ENCODE results near the gene DLG2. TPM values are rescaled to one million over a fixed set of nuclear protein-coding genes. Genes with fewer than 3 reads are reported as not detected.

Gene DLG2
- total and polyA plus RNA-seq, 2 of the 8 experiments (the other 6 are each of a cell fraction or from before 2014, with no cell fraction given) = 1.7 to 14.3 TPM

- Histone ChIP-seq H4K91ac (replicated peaks; ENCODE audit: insufficient read length, low read length) (no peak overlapping the region), H3K4me2 (ENCODE audit: insufficient read depth in 1 of 2, low read depth in 2 of 2, low read length in 2 of 2) (no peak overlapping the region), H3K9me3 (ENCODE audit: insufficient read depth in 2 of 2, low read depth in 1 of 2, low read length in 1 of 2) (no peaks in the 10 kb centered on the region), H3K4ac (replicated peaks; ENCODE audit: insufficient read length, low read depth, low read length) (no peak overlapping the region), H2BK5ac (ENCODE audit: low read depth, low read length) (no peak overlapping the region), H4K5ac (ENCODE audit: insufficient read length, low read depth, low read length) (no peak overlapping the region), H3K23ac (ENCODE audit: insufficient read length) (no peak overlapping the region), H3K79me2 (ENCODE audit: control insufficient read depth in 1 of 2, insufficient read depth in 2 of 2, low read length in 2 of 2) (no peaks in the 10 kb centered on the region), H3K14ac (ENCODE audit: insufficient read length) (no peak overlapping the region), H3K4me1 (replicated peaks in 1 of 4; ENCODE audit: control insufficient read depth in 3 of 4, insufficient read depth in 4 of 4, low read length in 3 of 4) (peaks cover 0 to 9% (median 0%) of the 10 kb centered on the region in 4 experiments; a peak in 1 of 7 replicates), H3K79me1 (ENCODE audit: low read depth, low read length) (no peaks in the 10 kb centered on the region), H3K56ac (replicated peaks; ENCODE audit: insufficient read length, low read depth, low read length) (no peak overlapping the region), H3K23me2 (ENCODE audit: low read depth, low read length) (no peaks in the 10 kb centered on the region), H3K18ac (ENCODE audit: extremely low read depth, low read length) (no peak overlapping the region), H2BK15ac (ENCODE audit: low read length) (no peak overlapping the region), H2BK20ac (ENCODE audit: low read length) (no peak overlapping the region), H4K20me1 (replicated peaks in 1 of 2; ENCODE audit: control insufficient read depth in 1 of 2, insufficient read depth in 2 of 2, low read length in 2 of 2) (no peaks in the 10 kb centered on the region), H3K27ac (ENCODE audit: low read depth, low read length) (no peak overlapping the region), H3K4me3 (ENCODE audit: extremely low read depth in 1 of 4, insufficient read depth in 2 of 4, low read depth in 3 of 4, low read length in 4 of 4) (no peak overlapping the region), H2AFZ (ENCODE audit: low read length) (no peak overlapping the region), H2BK12ac (ENCODE audit: low read depth, low read length) (no peak overlapping the region), H2BK120ac (replicated peaks; ENCODE audit: low read depth, low read length) (no peak overlapping the region), H2AK5ac (ENCODE audit: low read depth, low read length) (no peak overlapping the region), H4K8ac (ENCODE audit: extremely low read depth, insufficient read depth, low read length) (no peak overlapping the region), H3K9ac (replicated peaks in 1 of 4; ENCODE audit: extremely low read depth in 1 of 4, low read depth in 3 of 4, low read length in 3 of 4) (no peak overlapping the region), H3K36me3 (ENCODE audit: control insufficient read depth in 2 of 4, insufficient read depth in 4 of 4, low read length in 3 of 4) (no peaks in the 10 kb centered on the region), H3K27me3 (replicated peaks in 1 of 4; ENCODE audit: control insufficient read depth in 3 of 4, extremely low read depth in 1 of 4, insufficient read depth in 3 of 4, low read length in 3 of 4) (no peaks in the 10 kb centered on the region)
- ChIA-PET POLR2A (ENCODE audit: partially characterized antibody) (no interaction called here), CTCF (ENCODE audit: partially characterized antibody) (interaction anchor here (0.6 kb wide), 1 partner anchor 21 kb away, joined by 3 read pairs; no protein-coding TSS in a partner anchor)
- WGBS, 2 experiments (ENCODE audit: extremely low coverage in 1 of 2, insufficient coverage in 1 of 2, insufficient read length in 1 of 2, insufficient replicate concordance in 2 of 2, low coverage in 1 of 2, low lambda C conversion rate in 2 of 2, missing lambda C conversion rate in 1 of 2) = 98% methylated on average over 2 of the region's 2 CpGs; no CpG with 5 or more reads in 1 of the 2 experiments
- DNase-seq (ENCODE audit: low read depth in 1 of 2, low spot score in 2 of 2) (no peak), FAIRE-seq (no peak)
- TF ChIP-seq JUN (IDR thresholded peaks at IDR 0.05; ENCODE audit: low read depth, low read length) (no peak), SIRT6 (IDR thresholded peaks at IDR 0.05; ENCODE audit: low read length) (no peak), KDM5A (IDR thresholded peaks at IDR 0.05; ENCODE audit: low read length) (no peak), GTF2F1 (IDR thresholded peaks at IDR 0.05; ENCODE audit: borderline replicate concordance, low read depth, low read length) (no peak), JUND (IDR thresholded peaks at IDR 0.05; ENCODE audit: low read length) (no peak), CREB1 (IDR thresholded peaks at IDR 0.05) (no peak), BACH1 (IDR thresholded peaks at IDR 0.05; ENCODE audit: low read length) (no peak), EP300 (IDR thresholded peaks at IDR 0.05; ENCODE audit: borderline replicate concordance in 1 of 2, low read depth in 2 of 2, low read length in 2 of 2) (no peak), BRCA1 (IDR thresholded peaks at IDR 0.05; ENCODE audit: low read depth, low read length) (no peak), NANOG (IDR thresholded peaks at IDR 0.05; ENCODE audit: insufficient read depth, low read depth, low read length, poor library complexity, severe bottlenecking) (no peak), RAD21 (IDR thresholded peaks at IDR 0.05 in 1 of 2, conservative IDR thresholded peaks at IDR 0.05 in 1 of 2; ENCODE audit: low read depth in 2 of 2, low read length in 2 of 2) (no peak), NRF1 (IDR thresholded peaks at IDR 0.05; ENCODE audit: low read depth, low read length) (no peak)
Observed at GRCh38 chr11:83568516-83568915, 2058.6 kb downstream of the DLG2 start.
